NT2/D1 (cell line): ENCODE measurements around the gene DAP3.
"Not testable (repeated sequence)": the region's sequence is repeated elsewhere in the genome, so short reads cannot be mapped to it uniquely, and the experiment has no call there.

ENCODE experiments used
- SUZ12 ChIP-seq: IDR thresholded peaks from 2 replicates; pipeline ENCODE4 v1.6.1; 2011; ENCODE audit not compliant: insufficient read length, insufficient read depth; ENCODE audit errors: extremely low read depth
- YY1 ChIP-seq: IDR thresholded peaks from 2 replicates; pipeline ENCODE4 v1.6.1; 2011; ENCODE audit not compliant: insufficient read length, insufficient read depth

DNA sequence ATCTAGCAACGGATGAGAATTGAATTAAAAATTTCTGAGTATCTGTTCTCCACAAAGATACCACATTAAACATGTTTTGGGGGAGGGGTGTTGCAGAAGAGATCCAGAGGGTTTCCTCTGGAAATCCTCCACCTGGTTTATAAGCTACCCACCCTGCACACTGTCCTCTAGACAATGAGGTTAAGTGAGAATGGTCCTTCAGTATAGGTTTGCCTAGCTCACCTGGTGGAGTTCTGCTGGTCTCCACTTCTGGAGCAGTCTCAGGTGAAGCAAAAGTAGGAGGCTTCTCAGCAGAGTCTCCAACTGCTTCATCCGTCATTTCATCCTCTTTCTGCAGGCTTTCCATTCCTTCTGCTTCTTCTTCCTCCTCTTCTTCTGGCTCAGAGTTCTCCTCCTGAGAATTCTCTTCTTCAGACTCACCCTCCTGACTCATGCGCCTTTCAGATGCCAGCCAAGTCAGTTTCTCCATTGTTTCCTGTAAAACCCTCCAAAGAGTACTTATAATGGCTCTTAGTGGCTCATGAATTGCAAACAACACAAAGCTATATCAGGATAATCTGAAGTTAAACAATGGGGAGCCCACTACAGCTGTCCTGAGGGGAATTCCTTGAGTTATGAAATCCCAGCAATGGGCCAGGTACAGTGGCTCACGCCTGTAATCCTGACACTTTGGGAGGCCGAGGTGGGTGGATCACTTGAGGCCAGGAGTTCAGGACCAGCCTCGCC lies 74.4 kb downstream of the DAP3 start:
- TF ChIP-seq SUZ12, YY1: not testable (repeated sequence)
